HG02885 (cell line): ENCODE results near the gene SH3GL3.

Experiments used
- ATAC-seq: cut with Tn5 transposase; IDR thresholded peaks from one replicate; pipeline ENCODE4 v1.9.1; 2021; ENCODE audit warnings: mild to moderate bottlenecking; ENCODE audit not compliant: unreplicated experiment, poor library complexity

The SH3GL3 gene

GRCh38 chr15:83499476-83499875 is 52.3 kb downstream of the SH3GL3 start:
- ATAC-seq: no peak

GRCh38 chr15:83503595-83504364 is 56.6 kb downstream of the SH3GL3 start:
- ATAC-seq: no peak

- no peak for ATAC-seq
These were observed 57.2 kb downstream of the SH3GL3 start for GRCh38 chr15:83504365-83504764.

GRCh38 chr15:83510001-83510400 is 62.9 kb downstream of the SH3GL3 start:
- no peak for ATAC-seq

- no peak for ATAC-seq
These were observed 65.3 kb downstream of the SH3GL3 start for GRCh38 chr15:83512459-83512858.

- ATAC-seq: no peak
These were observed 67.4 kb downstream of the SH3GL3 start for GRCh38 chr15:83514584-83514983.

- no peak for ATAC-seq
These were observed 68.0 kb downstream of the SH3GL3 start for GRCh38 chr15:83515164-83515563.

GRCh38 chr15:83516935-83517334 is 69.8 kb downstream of the SH3GL3 start:
- ATAC-seq: no peak

GRCh38 chr15:83526319-83526718 is 79.2 kb downstream of the SH3GL3 start:
- no peak for ATAC-seq

GRCh38 chr15:83533410-83533962 is 86.3 kb downstream of the SH3GL3 start:
- ATAC-seq: no peak

GRCh38 chr15:83537606-83538005 is 90.5 kb downstream of the SH3GL3 start:
- ATAC-seq: no peak

- ATAC-seq: no peak
These were observed 91.5 kb downstream of the SH3GL3 start for GRCh38 chr15:83538682-83539081.

- no peak for ATAC-seq
These were observed 98.8 kb downstream of the SH3GL3 start for GRCh38 chr15:83545804-83546511.

GRCh38 chr15:83546512-83546888 is 99.4 kb downstream of the SH3GL3 start:
- ATAC-seq: no peak

GRCh38 chr15:83547168-83547567 is 100.0 kb downstream of the SH3GL3 start:
- ATAC-seq: no peak

- no peak for ATAC-seq
These were observed 102.5 kb downstream of the SH3GL3 start for GRCh38 chr15:83549623-83550022.

- ATAC-seq: no peak
These were observed 107.4 kb downstream of the SH3GL3 start for GRCh38 chr15:83554558-83554957.

GRCh38 chr15:83555383-83555782 is 108.2 kb downstream of the SH3GL3 start:
- ATAC-seq: no peak

- ATAC-seq: no peak
These were observed 108.9 kb downstream of the SH3GL3 start for GRCh38 chr15:83556068-83556467.

GRCh38 chr15:83556754-83557153 is 109.6 kb downstream of the SH3GL3 start:
- ATAC-seq: no peak

- no peak for ATAC-seq
These were observed 111.0 kb downstream of the SH3GL3 start for GRCh38 chr15:83558146-83558545.
